ENCODE data around the gene LRRK1.

Gene LRRK1

GRCh38 chr15:101105059-101105891, 186.1 kb downstream of the LRRK1 start:
- no peak overlapping the region for H3K27ac ChIP-seq
- TF ChIP-seq, protein P1, sequence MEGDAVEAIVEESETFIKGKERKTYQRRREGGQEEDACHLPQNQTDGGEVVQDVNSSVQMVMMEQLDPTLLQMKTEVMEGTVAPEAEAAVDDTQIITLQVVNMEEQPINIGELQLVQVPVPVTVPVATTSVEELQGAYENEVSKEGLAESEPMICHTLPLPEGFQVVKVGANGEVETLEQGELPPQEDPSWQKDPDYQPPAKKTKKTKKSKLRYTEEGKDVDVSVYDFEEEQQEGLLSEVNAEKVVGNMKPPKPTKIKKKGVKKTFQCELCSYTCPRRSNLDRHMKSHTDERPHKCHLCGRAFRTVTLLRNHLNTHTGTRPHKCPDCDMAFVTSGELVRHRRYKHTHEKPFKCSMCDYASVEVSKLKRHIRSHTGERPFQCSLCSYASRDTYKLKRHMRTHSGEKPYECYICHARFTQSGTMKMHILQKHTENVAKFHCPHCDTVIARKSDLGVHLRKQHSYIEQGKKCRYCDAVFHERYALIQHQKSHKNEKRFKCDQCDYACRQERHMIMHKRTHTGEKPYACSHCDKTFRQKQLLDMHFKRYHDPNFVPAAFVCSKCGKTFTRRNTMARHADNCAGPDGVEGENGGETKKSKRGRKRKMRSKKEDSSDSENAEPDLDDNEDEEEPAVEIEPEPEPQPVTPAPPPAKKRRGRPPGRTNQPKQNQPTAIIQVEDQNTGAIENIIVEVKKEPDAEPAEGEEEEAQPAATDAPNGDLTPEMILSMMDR (conservative IDR thresholded peaks at IDR 0.05): no peak

DNA sequence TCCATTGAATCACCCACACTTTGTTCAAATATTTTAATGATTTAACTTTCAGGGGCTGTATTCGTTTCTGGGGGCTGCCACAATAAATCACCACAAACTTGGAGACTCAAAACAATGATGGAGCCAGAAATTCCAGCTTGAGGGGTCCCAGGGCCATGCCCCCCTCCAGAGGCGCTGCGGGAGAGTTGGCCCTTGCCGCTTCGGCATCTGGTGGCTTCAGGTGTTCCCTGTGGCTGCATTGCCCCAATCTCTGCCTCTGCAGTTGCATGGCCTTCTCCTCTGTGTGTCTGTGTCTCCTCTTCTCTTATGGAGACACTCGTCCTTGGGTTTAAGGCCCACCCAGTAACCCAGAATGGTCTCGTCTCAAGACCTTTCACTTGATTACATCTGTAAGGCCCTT, 187.9 kb downstream of the LRRK1 start:
- no peak overlapping the region for H3K27ac ChIP-seq
- TF ChIP-seq, protein P1 (conservative IDR thresholded peaks at IDR 0.05): no peak

DNA sequence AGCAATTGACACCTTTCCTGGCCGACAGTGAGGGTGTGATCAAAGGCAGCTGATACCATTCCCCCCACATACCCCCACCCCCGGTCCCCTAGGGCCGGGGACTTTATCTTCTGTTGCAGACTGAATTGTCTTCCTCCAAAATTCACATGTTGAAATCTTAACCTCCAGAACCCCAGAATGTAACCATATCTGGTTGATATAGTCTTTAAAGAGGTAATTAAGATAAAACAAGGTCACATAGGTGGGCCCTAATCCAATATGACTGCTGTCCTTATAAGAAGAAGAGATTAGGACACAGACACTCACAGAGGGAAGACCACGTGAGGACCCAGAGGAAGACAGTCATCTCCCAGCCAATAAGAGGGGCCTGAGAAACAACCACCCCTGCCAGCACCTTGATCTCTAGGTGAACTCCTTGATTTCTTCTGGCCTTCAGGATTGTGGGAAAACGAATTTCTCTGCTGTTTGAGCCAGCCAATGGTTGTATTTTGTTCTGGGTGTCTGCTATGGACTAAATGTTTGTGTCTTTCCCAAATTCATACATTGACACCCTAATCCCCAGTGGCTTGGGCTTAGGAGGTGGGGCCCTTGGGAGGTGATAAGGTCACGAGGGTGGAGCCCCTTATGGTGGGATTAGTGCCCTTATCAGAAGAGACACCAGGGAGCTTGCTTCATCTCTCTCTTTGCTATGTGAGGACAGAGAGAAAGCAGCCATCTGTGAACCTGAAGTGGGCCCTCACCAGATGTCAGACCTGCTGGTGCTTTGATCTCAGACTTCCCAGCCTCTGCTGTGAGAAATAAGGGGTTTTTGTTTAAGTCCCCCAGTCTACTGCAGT, 188.7 kb downstream of the LRRK1 start:
- H3K27ac ChIP-seq: no peak overlapping the region
- TF ChIP-seq, protein P1 (conservative IDR thresholded peaks at IDR 0.05): no peak

GRCh38 chr15:101108461-101108775, 189.3 kb downstream of the LRRK1 start:
- TF ChIP-seq, protein P1 (conservative IDR thresholded peaks at IDR 0.05): no peak

DNA sequence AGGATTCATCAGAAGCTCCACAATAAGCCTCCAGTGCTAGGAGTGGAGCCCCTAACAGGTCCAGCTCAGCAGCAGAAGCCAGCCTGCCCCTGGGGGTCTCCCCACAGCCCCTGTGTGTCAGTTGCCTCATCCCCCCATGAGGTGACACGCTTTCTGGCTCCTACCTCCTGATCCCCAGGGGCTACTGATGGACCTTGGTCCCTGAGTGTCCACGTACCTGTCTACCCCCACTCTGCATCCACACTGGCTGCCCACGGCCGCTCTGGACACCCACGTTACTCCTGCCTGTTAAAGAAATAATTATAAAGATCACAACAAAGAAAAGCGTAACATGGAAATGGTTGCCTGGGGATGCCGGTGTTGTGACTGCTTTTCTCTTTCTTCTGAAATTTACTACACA, 189.6 kb downstream of the LRRK1 start:
- TF ChIP-seq, protein P1 (conservative IDR thresholded peaks at IDR 0.05): no peak
- H3K27ac ChIP-seq: no peak overlapping the region

More at GRCh38 chr15:101108461-101108775, 189.3 kb downstream of the LRRK1 start:
- H3K27ac ChIP-seq: no peak overlapping the region

GRCh38 chr15:101110681-101111569, 191.8 kb downstream of the LRRK1 start:
- TF ChIP-seq, protein P1 (conservative IDR thresholded peaks at IDR 0.05): no peak
- no peak overlapping the region for H3K27ac ChIP-seq

All from VCaP (cell line).